Measurements from ENCODE around the gene ZNF23. TPM values are rescaled to one million over a fixed set of nuclear protein-coding genes. Genes with fewer than 3 reads are reported as not detected.

The ZNF23 gene
- total RNA-seq, 1 donor from 2014 or later: 0.43 TPM

DNA sequence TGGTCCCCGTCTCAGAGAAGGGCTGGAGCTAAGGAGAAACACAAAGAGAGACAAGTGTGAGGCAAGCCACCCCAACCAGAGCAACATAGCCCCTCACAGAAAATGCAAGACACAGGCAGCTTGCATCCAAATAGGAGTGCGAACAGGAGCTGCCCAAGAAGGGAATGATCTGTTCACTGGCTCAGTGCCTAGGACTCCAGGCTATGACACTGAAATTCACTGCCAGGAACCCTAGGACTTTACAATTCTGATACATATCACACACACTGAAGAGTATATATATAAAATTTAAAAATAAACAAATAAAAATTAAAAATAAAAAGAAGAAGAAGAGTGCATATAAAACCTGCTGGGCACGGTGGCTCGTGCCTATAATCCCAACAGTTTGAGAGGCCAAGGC lies 5.2 kb downstream of the ZNF23 start:
- H3K27ac ChIP-seq: no peak overlapping the region
- H3K4me3 ChIP-seq: no peak overlapping the region
- DNase-seq (ENCODE audit: low spot score in 2 of 2): no peak
- TF ChIP-seq CTCF (IDR thresholded peaks at IDR 0.05): no peak
- peaks cover 0 to 5% of the 10 kb centered on the region in 2 donors for H3K4me1 ChIP-seq
- H3K27me3 ChIP-seq: no peaks in the 10 kb centered on the region
- H3K36me3 ChIP-seq: peaks cover 47 to 51% of the 10 kb centered on the region in 2 donors
- intact Hi-C loops (cut with DNase I): no loop called here
- H3K9me3 ChIP-seq: peaks cover 5 to 26% of the 10 kb centered on the region in 2 donors

- peaks cover 42 to 64% of the 10 kb centered on the region in 2 donors for H3K9me3 ChIP-seq
Measured at GRCh38 chr16:71453036-71453435, 9.0 kb downstream of the ZNF23 start.

DNA sequence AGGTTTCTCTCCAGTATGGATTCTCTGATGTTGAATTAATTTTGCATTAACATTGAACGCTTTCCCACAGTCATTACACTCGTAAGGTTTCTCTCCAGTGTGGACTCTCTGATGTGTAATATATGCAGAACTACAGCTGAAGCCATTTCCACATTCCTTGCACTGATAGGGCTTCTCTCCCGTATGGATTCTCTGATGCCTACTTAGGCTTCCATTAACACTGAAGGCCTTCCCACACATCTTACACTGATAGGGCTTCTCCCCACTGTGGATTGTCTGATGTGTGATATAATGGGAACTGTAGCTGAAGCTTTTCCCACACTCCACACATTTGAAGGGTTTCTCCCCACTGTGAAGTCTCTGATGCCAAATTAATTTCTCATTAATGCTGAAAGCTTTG lies 13.0 kb downstream of the ZNF23 start:
- no peak for TF ChIP-seq CTCF (IDR thresholded peaks at IDR 0.05)
- Histone ChIP-seq H3K27ac (no peak overlapping the region), H3K36me3 (peaks cover 63 to 66% of the 10 kb centered on the region in 2 donors), H3K27me3 (no peaks in the 10 kb centered on the region), H3K4me3 (no peak overlapping the region), H3K4me1 (no peaks in the 10 kb centered on the region), H3K9me3 (peaks cover 70 to 99% of the 10 kb centered on the region in 2 donors)
- no peak for DNase-seq (ENCODE audit: low spot score in 2 of 2)
- intact Hi-C loops (cut with DNase I): no loop called here

More at GRCh38 chr16:71453036-71453435, 9.0 kb downstream of the ZNF23 start:
- no peak for DNase-seq (ENCODE audit: low spot score in 2 of 2)
- peaks cover 84 to 88% of the 10 kb centered on the region in 2 donors for H3K36me3 ChIP-seq
- H3K27ac ChIP-seq: no peak overlapping the region
- no peaks in the 10 kb centered on the region for H3K27me3 ChIP-seq
- no peak overlapping the region for H3K4me3 ChIP-seq
- TF ChIP-seq CTCF (IDR thresholded peaks at IDR 0.05): no peak
- intact Hi-C loops (cut with DNase I): no loop called here
- H3K4me1 ChIP-seq: no peaks in the 10 kb centered on the region

GRCh38 chr16:71448274-71448866 lies 13.7 kb downstream of the ZNF23 start:
- no peaks in the 10 kb centered on the region for H3K4me1 ChIP-seq
- H3K27ac ChIP-seq: no peak overlapping the region
- no peak for TF ChIP-seq CTCF (IDR thresholded peaks at IDR 0.05)
- H3K9me3 ChIP-seq: peaks cover 77 to 99% of the 10 kb centered on the region in 2 donors
- intact Hi-C loops (cut with DNase I): no loop called here
- peak overlapping the region in 1 of 2 donors; percentile 1 for H3K4me3 ChIP-seq
- no peaks in the 10 kb centered on the region for H3K27me3 ChIP-seq
- DNase-seq (ENCODE audit: low spot score in 2 of 2): no peak
- peaks cover 56 to 60% of the 10 kb centered on the region in 2 donors for H3K36me3 ChIP-seq

GRCh38 chr16:71443714-71444113 lies 18.3 kb downstream of the ZNF23 start:
- no peaks in the 10 kb centered on the region for H3K4me1 ChIP-seq
- DNase-seq (ENCODE audit: low spot score in 2 of 2): no peak
- intact Hi-C loops (cut with DNase I): no loop called here
- H3K4me3 ChIP-seq: no peak overlapping the region
- no peak overlapping the region for H3K27ac ChIP-seq
- H3K9me3 ChIP-seq: peaks cover 46 to 71% of the 10 kb centered on the region in 2 donors
- peaks cover 10 to 13% of the 10 kb centered on the region in 2 donors for H3K36me3 ChIP-seq
- H3K27me3 ChIP-seq: no peaks in the 10 kb centered on the region
- no peak for TF ChIP-seq CTCF (IDR thresholded peaks at IDR 0.05)
